GM21786 (cell line): ENCODE measurements around the gene ADGB.
A peak's percentile ranks its signal among the peaks of the same experiment; 100 is the strongest.

Experiments
- ATAC-seq: cut with Tn5 transposase; IDR thresholded peaks from one replicate; pipeline ENCODE4 v1.9.1; 2021; ENCODE audit not compliant: unreplicated experiment

ADGB gene

DNA sequence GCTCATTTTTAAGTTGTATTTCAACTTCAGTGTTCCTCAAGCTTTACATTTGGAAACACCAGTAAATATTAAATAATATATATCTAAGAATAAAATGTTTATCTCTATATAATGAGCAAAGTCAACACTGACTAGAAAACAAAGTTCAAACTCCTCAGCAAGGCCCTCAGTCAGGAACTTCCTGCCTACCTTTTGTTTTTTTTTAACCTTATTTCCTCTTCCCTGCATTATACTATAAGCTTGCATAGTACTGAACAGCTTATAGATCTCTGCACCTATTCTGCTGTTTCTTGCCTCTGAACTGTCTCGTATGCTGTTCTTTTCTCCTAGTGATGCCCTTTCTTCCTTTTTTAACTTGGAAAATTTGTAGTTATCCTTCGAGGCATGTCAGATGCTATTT is 29.6 kb downstream of the ADGB start:
- no peak for ATAC-seq

DNA sequence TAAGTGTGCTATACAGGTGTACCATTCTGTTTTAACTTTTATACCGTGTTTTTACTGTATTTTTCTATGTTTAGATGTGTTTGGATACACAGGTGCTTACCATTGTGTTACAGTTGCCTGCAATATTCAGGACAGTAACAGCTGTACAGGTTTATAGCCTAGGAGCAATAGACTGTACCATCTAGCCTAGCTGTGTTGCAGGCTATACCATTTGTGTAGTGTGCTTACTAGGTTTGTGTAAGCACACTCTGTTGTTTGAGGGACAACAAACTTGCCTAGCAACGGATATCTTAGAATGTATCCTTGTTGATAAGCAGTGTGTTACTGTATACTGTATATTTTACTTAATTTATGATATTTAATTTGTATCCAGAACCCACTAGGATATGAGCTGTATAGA is 35.2 kb downstream of the ADGB start:
- no peak for ATAC-seq

DNA sequence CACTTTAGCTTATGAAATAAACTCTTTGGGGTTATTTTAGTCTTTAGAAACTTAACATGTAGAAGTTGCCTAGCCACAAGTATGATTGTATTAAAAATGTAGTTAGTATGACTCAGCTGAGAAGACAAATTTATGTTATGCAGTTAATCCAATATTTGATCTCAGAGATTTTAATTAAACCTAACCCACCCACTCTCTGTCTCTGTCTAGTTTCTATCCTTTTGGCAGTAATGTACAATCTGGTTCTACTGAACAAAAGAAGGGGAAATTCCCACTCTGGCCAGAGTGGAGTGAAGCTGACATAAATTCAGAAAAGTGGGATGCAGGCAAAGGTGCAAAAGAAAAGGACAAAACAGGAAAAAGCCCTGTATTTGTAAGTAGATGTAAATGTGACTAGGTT is 36.4 kb downstream of the ADGB start:
- ATAC-seq = no peak

DNA sequence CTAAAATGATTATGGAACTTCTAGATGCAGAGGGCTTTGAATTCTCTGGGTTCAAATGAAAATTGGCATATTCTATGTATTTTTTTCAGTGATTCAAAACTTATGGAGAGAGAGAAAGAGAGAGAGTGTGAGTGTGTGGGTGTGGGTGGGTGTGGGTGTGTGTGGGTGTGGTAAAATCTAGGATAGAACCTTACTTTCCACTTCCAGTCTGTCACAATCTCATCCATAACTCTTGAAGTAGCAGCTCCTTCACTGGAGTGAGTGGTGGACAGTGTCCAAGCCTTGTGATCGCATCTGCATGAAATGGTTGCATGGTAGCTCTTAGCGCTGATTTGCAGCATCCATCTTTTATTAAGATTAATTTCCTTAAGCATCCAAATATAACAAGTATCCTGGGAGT is 37.7 kb downstream of the ADGB start:
- no peak for ATAC-seq

DNA sequence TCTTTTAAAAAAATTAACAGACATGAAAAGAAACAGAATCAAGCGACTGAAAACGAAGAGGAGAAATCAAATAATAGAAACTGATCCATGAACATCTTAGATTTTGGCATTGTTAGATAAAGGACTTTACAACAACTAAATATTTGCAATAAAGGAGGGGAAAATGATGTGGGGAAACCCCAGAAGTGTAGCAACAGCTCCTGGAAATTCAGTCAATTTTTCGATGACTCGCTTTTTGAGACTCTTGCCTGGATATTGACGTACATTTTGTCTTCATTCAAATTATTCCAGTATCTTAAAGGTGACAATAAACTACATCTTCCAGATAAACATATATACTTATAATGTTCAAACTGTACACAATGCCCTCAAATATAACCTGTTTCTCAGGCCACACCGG is 44.1 kb downstream of the ADGB start:
- ATAC-seq = no peak

DNA sequence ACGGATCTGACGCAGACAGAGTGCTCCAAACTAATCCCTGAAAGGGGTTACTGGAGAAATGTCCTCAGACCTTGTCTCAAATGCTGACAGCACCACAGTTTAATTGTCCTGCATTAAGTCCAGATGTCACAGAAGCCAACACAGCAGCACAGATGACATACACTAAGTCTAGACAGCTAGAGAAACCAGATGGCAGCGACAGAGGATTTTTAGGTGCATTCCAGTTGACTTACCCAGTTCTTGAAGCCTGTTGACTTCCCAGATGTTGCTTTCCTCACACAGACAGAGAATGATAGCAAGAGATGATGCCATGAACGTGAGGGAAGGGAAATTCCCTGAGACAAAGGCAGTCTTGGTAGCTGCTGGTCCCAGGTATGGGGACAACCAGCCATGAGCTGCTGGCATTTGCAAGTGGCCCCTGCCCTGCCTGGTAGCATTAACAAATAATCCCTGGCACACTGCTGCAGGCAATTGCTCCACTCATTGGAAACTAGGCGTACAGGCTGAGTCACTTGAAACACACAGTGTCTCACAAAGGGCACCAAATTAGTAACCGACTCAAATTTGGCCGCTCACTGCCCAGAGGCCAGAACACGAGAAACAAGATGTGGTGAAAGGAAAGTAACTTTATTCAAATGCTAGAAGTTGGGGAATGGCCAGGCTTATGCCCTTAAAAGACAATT is 52.2 kb downstream of the ADGB start:
- no peak for ATAC-seq

DNA sequence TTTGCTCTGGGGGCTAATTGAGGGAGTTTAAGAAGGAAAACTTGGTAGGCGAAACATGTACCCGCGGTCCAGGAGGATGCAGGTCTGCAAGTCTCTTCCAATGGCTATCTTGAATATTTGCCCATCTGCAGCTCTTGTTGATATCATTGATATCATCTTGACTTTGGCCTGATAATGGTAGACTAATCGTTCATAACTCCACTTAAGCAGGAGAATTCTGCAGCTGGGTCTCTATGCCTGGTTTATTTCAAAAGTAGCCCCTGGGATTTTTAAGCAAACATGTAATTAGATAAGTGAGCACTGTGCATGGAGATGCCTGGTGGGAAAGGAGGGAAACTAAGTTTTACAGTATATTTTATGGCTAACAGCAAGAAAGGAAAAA is 52.7 kb downstream of the ADGB start:
- no peak for ATAC-seq

DNA sequence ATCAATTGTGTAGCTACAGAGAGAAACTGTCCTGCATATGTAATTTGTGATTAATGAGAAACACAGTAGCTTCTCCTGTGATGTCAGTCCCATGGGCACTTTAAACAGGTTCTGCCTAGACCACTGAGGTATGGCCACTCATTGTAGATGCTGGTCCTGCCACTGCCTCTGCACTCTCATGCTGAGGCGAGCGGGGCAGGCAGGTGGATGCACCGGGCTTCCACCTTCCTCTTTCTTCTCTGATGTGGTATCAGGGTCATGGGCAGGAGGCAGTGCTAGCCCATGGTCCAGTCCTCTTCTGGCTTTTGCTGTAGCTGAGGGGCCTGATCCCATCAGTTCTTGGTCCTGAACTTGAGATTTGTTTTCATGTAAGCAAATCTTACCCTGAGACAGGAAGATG is 58.7 kb downstream of the ADGB start:
- no peak for ATAC-seq

DNA sequence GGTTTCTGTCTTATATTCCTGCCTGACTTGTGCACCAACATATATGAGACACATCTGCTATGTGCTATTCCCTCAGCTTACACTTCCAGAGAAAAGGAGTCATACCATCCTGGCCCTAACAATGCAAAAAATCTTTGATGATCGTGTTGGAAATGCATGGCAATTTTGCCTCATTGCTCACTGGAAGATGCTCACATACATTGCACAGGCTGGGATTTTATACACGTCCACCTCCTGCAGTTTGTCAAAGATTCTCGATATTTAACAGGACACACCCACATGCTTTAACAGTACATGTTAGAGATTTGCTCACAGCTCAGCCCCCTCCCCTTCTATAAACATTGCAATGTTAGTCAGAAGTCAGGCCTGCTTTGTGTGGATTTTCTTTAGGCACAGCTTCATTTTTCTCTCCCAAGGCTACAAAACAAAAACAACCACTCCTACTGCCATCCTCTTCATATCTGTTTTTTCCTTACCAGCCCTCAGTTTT is 66.1 kb downstream of the ADGB start:
- no peak for ATAC-seq

DNA sequence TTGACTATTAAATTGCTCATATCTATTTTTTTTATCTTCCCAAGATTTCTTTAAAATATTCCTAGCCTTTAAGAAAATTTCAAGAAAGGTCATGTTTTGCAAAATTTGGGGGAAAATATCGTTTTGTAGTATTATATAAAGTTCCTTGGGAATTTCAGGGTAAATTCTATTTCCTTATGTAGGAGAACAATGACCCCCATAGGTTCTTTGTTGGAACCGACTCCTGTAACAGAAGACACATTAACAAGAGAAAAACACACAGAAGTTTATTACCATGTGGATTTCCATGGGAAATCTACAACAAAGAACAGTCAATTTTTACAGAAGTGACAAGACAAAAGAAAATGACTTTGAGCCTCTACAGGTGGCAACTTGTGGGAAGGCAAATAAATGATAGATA is 68.1 kb downstream of the ADGB start:
- ATAC-seq = no peak

DNA sequence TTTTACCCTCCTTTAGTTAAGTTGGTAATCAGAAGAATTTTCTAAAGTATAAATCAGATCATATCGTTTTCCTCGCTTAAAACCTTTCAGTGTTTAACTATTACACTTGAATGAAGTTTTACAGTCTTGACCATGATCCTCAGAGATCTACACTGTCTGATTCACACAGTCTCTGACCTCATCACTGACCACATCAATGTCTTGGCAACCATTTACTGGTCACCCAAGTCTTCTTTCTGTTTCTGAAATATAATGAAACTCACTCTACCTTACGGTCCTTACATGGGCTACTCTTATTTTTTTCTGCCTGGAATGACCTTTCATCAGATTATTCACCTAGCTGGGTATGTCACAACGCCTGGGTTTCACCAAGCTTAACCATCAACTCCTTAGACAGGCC is 71.4 kb downstream of the ADGB start:
- ATAC-seq = no peak

DNA sequence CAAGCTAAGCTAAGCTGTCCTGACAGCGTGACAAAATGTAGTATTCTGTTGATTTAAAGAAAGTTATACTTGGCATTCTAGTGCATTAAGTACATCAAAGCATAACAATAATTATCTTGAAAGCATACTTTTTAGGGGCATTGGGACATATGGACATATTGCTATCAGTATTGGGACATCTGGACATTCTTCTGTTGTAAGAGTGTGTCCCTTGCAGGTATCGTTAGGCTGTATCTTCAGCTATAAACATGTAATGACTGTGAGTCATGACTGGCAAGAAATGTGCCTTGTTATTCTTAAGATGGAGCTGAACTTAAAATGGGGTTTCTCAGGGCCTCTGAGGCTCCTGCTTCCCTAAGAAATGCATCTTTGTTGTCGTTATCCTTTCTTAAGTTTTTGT is 74.3 kb downstream of the ADGB start:
- no peak for ATAC-seq

DNA sequence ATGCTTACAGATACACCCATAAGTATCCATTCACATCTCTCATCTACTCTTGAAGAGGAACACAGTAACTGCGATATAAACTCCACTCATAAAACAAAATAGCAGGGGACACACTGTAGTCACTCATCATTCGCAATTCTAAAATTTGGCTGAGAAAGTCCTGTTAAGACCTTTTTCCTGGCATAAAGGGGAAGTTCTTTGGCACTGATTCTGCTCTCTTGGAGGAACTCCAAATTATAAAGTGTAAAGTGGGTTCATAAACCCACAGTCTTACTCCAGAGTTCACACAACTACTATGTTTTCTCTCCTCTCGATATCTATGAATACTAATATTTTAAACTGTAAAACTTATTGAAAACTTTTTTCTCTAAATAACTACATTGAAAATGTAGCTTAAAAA is 80.6 kb downstream of the ADGB start:
- ATAC-seq = no peak

DNA sequence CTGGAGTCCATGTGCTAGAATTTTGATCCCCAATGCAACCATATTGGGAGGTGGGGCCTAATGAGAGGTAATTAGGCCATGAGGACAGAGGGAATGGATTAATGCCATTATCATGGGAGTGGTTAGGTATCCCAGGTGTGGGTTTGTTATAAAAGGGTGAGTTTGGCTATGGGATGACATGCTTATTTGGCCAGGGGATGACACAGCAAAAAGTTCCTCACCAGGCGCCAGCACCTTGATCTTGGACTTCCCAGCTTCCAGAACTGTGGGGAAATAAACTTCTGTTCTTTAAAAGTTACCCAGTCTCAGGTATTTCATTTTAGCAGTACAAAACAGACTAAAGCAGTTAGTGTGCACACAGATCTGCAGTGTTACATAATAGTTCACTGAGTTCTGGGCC is 84.1 kb downstream of the ADGB start:
- no peak for ATAC-seq

DNA sequence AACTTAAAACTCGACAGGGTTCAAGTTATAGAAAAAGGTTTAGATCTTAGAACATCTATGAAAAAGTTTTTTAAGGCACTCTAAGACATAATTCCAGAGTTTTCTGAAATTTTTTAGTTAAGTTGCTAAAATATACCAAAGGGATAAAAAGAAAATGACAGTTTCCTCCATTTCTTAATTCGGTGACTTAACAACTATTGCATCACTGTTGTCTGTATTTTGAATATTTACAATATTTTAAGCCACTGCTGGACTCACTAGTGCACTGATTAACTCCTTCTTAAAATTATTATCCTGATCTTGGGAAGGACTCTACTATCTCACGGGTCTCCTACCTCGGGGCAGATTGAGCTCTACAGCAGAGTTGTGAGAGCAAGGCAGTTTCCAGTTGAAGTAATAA is 91.0 kb downstream of the ADGB start:
- ATAC-seq = no peak

DNA sequence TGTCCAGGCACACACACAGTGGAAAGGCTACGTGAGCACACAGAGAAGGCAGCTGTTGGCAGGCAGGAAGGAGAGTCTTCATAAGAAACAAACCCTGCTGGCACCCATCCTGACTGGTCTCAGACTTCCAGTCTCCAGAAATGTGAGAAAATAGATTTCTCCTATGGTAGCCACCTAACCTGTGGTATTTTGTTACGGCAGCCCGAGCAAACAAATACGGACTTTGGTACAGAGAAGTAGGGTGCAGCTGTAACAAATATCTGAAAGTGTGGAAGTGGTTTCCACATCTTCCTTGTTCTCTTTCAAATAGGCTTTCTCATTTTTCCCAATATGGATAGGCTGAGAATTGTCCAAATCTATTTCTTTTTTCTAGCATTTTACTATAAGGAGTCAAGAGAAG is 94.6 kb downstream of the ADGB start:
- ATAC-seq = no peak

DNA sequence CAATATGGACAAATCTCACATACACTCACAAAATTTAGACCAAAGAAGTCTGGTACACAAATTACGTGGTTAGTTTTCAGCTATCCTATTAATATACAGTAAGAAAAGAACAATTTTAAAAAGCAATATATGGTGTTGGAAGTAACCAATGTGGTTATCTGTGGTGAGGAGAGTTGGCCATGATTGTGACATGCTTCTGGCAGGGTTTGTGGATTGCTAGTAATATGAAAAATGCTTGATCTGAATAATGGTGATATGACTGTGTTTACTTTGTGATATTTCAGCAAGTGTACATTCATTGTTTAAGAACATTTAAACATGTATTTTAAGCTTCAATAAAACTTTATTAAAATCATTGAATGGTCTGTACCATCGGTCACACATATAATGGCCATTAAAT is 99.1 kb downstream of the ADGB start:
- ATAC-seq = no peak

DNA sequence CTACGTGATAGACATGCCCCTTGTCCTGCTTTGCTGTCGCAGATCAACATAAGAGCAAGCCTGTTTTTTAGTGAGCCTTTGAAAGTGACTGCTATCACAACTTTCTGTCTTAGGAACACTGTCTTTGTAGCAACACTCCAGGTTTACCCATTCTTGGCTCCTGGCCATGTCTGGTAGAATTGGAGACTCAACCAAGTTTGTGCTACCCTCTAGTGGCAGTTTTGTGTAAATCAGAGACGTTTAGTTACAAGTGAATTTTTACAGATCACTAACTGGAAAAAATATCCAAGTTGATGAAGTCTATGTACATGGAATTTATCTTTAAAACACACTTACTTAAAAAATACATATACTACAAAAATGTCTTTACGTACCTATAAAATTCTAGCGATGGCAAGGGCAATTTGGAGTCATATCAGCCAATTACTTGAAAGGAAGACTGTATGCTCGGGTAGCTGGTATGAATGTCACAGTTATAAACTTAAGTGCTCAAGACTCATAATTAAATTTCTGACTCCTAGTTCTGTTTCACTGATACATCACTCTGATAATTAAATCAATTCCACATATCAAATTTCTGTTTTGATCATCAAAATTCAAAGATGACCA is 101.4 kb downstream of the ADGB start:
- ATAC-seq = peak; percentile 82

DNA sequence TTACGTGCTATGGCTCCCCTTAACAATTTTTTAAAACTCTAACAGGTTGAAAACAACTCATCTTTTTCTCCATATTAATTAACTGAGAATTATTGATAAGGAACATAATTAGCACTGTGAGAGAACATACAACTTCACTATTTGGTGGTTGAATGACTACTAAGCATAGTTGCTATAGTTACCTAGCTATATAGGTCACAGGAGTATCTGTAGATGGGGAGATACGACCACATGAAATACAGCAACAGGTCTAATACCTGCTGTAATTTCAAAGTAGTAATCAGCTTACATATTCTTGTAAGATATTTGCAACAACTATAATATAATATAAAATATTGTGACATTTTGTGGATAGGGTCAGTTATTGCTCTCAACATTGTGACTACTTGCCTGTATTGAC is 102.9 kb downstream of the ADGB start:
- ATAC-seq = no peak

DNA sequence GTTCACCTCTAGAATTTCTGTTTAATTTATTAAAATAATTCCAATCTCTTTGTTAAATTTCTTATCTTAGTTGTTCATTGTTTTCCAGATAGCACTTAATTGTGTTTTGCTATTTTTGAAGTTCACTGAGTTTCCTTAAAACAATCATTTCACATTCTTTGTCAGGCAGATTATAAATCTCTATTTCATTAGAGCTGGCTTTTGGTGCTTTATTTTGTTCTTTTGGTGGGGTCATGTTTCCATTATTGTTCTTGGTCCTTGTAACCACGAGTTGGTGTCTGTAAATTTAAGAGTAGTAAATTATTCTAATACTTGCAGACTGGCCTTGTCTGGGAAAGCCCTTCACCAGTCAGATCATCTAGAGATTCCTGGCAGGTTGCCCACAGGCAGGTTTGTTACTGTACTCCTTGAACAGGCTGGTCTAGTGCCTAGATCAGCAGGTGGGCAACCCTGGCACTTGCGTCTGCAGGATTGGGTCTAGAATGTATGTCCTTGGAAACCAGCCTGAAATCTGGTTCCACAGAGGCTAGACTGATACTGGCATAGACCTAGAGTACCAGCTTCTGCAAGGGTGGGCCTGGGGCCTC is 110.4 kb downstream of the ADGB start:
- no peak for ATAC-seq

DNA sequence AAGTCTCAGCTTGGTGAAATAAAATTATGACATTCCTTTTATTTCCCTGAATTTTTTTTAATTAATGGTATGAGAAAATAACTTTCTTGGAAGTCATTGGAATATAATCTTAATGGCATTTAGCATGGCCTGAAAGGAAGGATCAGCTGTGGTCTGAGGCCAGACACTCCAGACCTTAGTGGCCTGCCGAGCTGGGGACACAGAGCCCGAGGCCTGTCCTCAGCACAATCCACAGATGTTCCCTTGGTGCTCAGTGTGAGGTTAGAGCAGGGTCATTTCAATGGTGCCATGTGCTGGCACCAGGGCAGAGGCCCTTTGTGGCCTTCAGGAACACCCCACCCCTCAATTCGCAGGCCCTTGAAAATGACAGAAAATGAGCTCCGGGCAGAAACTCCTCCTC is 120.6 kb downstream of the ADGB start:
- ATAC-seq = no peak

DNA sequence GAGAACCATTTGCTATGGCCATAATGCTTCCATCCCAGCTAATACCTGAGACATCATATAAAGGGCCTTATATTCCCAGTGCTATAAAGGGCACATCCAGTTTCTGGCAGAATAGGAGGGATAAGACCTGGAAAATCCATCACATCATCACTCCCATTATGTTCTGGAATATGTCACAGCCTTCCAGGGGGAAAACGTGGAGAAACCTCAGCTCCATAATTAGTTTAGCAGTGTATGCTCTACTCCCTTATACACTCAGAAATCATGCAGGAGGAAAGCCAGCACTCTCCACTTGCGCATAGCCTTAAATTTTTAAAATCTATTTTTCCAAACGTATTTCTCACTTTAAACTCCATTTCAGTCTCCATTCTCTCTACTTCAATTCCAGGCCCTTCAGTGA is 140.9 kb downstream of the ADGB start:
- no peak for ATAC-seq

DNA sequence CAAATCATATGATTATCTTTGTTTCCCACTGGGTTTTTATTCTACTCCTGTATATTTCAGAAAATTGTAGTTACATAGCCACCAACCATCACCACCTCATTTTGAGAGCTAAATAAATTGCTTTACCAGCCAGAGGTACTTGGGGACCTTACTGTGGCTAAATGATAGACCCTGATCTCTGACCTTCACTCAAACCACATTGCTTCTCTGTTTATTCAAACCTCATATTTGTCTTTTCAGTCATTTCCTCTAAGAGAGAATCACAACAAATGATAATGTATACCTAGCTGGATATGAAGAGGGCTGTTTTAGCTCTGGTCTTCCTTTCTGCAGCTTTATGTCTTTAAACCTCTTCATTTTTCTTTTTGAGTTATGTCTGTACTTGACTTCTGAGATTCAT is 142.8 kb downstream of the ADGB start:
- ATAC-seq = no peak
